LHCN-M2 (cell line): ENCODE measurements around the gene MASP2. TPM values are rescaled to one million over a fixed set of nuclear protein-coding genes. Genes with fewer than 3 reads are reported as not detected.
"Not testable (repeated sequence)": the region's sequence is repeated elsewhere in the genome, so short reads cannot be mapped to it uniquely, and the experiment has no call there.

ENCODE experiments used
- DNase-seq: peaks from one replicate; pipeline ENCODE4 v3.0.0-alpha.2; 2012; ENCODE audit warnings: low read depth
- polyA plus RNA-seq: library from polyadenylated mRNA; unstranded; fragments of >200 nt; gene quantifications from one replicate; pipeline ENCODE4 v1.2.1, GENCODE V29; 2012; ENCODE audit warnings: missing spikeins
- total RNA-seq: library from RNA; depleted of rRNA; stranded (reverse); fragments of >200 nt; gene quantifications from 2 replicates; pipeline ENCODE4 v1.2.3, GENCODE V29; 2014; rRNA removed

The MASP2 gene
- 0.26 TPM in 1 of 2 replicates, not detected in the other for total RNA-seq
- 0.18 TPM for polyA plus RNA-seq

DNA sequence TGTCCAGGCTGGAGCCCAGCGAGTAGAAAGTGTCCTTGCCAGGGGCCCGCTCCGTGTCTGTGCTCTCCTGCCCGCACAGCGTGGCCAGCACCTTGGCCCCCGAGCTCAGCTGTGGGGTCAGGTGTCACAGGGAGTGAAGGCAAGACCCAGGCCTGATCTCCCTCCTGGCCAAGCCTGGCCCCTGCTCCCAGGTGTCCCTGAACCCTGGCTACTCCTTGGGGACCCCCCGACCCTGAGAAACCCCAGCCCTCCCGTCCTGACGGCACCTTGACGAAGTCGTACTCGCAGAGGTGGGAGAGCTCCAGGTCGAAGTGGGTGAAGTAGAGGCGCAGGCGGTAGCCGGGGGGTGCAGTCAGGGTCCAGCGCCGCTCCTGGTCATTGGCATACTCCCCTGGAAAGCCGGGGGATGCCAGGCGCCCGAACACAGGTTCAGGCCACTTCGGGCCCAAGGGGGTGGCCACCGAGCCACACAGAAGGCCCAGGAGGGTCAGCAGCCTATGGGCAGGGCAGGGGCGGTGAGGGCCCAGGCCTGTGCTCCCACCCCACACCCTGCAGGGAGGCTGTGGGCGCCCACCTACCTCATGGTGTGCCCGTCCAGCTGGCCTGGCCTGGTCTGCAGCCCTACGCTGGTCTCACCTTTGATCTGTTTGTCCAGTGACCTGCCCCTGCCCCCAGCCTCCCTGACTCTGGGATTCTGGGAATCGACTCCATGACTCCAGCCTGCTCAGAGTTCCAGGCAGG, at the start of gene MASP2:
TSS of gene MASP2 (minus strand) at position 615 of the 741 bp plus-strand sequence. CDS start at position 583, 32 bp downstream.
- DNase-seq: no peak

- DNase-seq: not testable (repeated sequence)
Observed at GRCh38 chr1:11083784-11084183, 36.7 kb upstream of the MASP2 start.

GRCh38 chr1:11080931-11081330, 33.9 kb upstream of the MASP2 start:
- no peak for DNase-seq

- DNase-seq: peak; percentile 38
Observed at GRCh38 chr1:11078631-11079030, 31.6 kb upstream of the MASP2 start.

GRCh38 chr1:11073398-11073797, 26.4 kb upstream of the MASP2 start:
- not testable (repeated sequence) for DNase-seq

DNA sequence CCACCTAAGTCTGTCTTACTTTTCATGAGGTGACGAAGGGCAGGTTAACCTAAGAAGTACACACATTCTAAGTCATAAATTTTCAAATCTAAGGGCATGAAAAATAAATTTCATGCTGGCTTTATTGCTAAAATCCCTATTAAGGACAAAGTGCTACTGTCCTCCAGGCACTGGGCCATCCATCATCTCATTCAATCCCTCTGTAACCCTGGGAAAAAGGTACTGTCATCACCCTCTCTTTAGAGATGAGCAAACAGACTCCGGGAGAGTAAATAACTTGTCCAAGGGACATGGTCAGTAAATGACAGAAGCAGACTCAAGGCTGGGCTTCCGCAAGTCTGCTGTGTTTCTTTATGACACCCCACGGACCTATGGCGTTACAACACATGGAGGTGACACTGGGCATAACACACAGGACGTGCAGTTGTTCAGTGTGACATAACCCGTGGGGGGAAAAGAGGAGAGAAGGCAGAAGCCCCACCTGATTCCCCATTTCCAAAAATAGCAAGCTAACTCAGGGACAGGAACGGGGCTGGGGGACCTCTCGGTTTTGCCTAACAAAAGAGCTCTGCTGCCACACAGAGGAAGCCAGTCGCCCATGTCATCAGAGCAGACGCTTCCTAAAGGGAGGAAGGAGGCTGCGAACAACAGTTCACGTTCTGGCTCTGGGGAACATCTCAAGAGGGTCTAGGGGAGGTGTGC, 25.3 kb upstream of the MASP2 start:
- no peak for DNase-seq

DNA sequence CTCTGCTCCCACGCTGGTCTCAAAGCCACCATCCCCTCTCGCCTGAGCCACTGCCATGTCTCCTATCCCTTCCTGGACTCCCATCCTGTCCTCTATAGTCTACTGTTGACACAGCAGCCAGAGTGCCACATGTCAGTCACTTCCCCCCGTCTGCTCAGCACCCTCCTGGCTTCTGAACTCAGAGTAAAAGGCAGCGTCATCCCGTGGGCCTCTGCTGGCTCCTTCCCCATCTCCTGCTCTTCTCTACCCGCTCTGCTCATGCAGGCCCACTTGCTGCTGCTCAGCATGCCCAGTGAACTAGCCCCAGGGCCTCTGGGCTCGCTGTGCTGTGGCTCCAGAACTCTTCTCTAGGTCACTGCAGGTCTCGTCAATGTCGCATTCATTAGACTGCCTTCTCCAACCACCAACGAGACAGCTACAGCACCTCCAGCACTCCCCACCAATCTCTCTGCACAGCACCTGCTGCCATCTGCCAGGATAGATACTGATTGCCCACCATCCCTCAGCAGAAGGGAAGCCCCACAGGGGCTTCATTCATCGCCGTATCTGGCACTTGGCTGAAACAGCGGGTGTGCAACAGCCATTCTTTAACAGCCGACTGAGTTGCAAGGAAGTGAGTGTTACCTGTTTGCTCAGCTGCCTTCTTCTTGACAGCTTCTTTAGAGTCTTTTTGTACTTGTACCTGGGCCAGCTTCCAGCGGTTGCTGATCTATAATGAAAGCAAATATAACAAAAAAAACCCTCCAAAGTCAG, 24.6 kb upstream of the MASP2 start:
- no peak for DNase-seq

DNA sequence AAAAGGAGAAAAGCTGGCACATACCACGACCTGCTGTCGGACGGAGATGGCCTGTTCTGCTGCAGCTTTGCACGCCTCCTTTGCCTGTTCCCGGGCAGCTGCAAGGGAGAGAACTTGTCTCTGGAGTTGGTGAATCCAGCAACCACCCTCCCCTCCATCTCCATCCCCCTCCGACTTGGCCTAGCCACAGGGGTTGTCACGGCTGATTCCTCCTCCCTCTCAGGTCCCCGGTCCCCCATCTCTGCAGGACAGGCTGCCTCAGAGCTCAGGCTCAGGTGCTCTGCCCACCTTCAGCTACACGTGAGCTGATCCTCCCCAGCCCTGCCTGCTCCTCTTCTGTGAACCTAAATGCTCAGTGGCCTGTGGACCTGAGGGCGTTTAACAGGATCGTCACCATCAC, 23.8 kb upstream of the MASP2 start:
- no peak for DNase-seq

DNA sequence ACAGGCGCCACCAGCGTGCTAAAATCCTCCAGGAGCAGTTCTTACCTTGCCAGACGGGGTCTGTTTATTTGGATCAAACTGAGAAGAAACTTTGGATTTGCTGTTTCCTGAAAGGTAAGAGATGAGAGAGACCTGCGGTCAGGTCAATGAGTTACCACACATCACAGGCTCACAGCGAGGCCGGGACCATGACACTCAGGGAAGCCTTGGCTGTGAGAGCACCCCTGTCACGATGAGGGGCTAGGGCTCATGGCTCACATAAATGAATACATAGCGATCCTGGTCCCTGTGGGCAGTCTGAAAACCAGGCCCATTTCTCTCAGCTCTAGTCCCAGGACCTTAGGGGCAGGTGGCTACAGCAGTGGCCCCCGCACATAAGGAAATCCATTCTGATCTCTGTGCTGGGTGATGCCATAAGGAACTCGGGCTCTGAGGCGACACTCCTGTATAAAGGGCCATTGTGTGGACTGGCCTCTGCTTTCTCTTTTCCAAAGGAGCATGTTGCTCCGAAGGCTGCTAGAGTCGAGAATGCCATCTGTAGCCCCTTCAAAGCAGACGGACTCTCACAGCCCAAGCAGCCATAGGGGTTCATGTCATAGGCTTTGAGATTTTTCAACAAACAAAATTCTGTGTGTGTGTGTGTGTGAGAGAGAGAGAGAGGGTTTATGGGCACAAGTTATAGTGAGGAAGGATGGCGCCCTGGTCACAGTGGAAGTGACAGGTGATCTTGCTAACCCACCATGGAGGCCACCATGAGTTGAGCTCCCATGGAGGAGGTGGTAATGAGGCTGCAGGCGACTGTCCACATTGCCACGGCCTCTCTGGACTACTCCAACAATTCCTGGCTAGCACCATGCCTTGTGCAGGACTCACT, 21.8 kb upstream of the MASP2 start:
- no peak for DNase-seq

DNA sequence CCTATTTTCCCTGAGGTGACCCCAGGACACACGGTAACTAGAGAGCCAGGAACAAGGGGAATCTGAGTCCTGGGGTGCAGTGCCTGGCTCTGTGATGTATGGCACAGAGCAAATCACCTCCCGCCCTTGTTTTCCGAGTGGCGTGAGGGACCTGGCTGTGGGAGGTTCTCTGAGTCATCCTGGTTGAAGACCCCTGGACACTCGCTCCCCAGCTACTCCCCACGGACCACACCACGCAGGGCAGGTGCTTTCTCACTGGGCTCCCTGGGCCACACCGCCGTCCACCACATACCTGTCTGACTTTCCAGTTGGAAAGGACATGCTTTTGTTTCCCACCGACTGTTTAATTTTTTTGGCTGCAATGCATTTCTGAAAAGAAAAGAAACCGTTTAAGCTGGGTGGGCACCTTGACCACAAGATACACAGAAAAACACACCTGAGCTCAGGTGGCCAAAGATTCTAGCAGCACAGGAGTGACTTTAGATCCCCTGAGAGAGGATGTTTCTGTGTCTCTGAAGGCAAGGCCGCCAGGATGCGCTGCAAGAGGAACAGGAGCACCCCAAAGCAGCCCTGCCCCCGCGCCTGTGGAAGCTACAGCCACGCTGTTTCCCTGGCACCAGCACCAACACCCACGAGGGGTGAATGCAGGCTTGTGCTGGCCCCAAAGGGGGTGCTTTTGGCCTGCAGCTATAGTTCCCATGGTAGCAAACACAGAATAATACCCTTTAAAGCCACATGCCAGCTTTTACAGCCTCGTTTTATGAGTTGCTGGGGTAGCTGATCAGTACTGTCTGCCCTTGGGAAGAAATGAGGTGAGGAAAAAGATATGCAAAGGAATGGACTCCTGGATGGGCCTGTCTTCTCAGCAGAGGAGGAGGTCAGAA, 20.9 kb upstream of the MASP2 start:
- no peak for DNase-seq

DNA sequence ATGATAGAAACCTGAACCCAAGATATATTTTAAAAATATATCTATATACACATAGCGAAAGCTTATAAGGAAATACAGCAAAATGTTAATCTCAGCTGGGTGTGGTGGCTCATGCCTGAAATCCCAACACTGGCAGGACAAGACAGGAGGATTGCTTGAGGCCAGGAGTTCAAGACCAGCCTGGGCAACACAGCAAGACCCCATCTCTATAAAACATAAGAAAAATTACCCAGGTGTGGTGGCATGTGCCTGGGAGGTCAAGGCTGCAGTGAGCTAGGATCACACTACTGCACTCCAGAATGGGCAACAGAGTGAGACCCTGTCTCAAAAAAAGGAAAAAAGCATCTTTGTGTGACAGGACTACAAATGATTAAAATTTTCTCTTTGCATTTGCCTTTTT, 18.8 kb upstream of the MASP2 start:
- DNase-seq: no peak

- no peak for DNase-seq
Observed at GRCh38 chr1:11064942-11065341, 17.9 kb upstream of the MASP2 start.

DNA sequence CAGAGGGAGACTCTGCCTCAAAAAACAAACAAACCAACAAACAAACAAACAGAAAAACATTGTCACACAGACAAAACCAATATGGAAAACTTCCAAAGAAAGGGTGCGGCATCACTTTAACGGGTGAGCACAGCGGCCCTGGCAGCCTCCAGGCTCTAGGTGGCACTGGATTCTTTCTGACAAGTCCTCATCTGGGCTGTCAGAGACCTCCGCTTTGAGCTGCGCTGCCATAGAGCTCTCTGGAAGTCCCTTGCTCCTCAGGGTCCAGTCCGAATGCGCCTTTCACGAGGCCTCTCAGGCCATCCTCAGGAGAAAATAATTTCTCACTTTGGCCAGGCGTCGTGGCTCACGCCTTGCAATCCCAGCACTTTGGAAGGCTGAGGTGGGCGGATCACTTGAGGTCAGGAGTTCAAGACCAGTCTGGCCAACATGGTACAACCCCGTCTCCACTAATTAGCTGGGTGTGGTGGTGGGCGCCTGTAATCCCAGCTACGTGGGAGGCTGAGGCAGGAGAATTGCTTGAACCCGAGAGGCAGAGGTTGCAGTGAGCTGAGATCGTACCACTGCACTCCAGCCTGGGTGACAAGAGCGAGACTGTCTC, 17.0 kb upstream of the MASP2 start:
- DNase-seq: not testable (repeated sequence)

GRCh38 chr1:11062965-11063401, 15.9 kb upstream of the MASP2 start:
- peak; percentile 96 for DNase-seq

DNA sequence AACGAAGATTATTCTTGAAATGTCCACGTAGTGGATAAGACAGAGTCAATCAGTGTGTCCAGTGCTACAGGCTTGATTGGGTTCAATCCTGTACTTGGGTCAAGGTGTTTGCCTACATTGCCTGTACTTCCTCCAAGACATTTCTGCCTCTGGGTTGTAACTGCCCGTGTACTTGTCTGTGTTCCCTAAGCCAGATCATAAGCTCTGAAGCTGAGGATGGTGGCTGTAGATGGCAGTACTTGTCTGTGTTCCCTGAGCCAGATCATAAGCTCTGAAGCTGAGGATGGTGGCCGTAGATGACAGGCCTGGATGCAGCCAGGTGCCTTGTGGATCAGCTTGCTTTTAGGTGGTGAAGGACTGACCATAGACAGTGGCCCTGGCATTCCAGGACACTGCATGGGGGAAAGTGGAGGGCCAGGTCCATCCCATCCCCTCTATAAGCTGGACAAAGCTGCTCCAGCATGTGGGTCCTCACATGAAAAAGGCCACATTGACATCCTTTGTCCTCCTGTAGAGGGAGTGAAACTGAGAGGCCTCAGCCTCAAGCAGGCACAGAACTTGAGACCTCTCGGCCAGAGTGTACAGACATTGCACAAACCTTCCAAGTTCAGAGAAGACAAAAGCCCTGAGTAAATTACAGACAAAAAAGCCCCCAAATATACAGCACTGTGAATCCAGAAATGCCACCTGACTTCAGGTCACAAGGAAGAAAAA, 14.8 kb upstream of the MASP2 start:
- no peak for DNase-seq

DNA sequence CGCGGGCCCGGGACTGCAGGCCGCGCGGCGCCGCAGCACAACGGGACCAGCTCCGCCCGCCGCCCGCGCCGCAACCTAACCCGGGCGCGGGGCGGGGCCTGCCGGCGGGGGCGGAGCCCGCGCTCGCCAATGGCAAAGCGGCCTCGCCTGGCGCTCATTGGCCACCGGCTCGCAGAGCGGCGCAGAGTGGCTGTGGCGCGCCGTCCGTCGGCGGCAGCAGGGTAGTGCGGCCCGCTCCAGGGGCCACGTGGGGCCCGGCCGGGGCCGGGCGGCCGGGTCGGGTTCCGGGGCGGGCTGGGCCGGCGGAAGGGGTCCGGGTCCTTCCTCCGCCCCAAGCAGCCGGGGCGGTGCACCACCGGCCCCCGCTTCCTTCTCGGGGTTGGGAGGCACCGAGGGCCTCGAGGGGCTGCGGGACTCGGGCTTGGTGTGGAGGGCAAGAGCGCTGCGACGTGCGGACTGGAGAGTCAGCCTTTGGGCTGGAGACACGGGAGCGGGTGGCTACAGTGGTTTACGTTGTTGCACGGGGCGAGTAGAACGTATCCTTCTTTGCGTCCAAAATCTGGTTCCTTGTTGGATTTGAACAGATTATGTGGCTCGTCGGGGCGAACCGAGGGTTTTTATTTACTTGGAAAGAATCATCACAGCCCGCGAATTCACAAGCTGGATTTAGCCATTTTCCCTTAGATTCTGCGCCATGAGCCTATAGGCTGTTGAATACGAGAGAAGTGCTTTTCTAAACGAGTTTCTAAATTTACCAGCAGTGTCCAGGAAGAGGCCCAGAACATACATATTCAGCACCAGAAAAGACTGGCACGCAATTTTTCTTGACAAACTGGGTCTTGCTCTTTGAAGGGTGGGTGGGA, 13.2 kb upstream of the MASP2 start, which contains the start of gene SRM:
TSS of gene SRM (minus strand) at position 51 of the 863 bp plus-strand sequence. CDS start 75 bp downstream, outside the sequence.
- peak; percentile 87 for DNase-seq

- DNase-seq: no peak
Observed at GRCh38 chr1:11059155-11059967, 12.3 kb upstream of the MASP2 start.
